HG02852 (cell line): ENCODE results near the gene SMIM3.
"Not testable (repeated sequence)": the region's sequence is repeated elsewhere in the genome, so short reads cannot be mapped to it uniquely, and the experiment has no call there.

Experiments used
- ATAC-seq: cut with Tn5 transposase; IDR thresholded peaks from one replicate; pipeline ENCODE4 v1.9.1; 2021; ENCODE audit warnings: mild to moderate bottlenecking, moderate library complexity; ENCODE audit not compliant: unreplicated experiment

SMIM3 gene

DNA sequence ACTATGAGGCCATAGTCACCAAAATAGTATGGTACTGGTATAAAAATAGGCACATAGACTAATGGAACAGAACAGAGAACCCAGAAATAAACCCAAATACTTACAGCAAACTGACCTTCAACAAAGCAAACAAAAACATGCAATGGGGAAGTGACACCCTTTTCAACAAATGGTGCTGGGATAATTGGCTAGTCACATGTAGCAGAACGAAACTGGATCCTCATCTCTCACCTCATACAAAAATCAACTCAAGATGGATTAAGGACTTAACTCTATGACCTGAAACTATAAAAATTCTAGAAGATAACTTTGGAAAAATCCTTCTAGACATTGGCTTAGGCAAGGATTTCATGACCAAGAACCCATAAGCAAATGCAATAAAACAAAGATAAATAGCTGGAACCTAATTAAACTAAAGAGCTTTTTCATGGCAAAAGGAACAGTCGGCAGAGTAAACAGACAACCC, 14.9 kb downstream of the SMIM3 start:
- not testable (repeated sequence) for ATAC-seq

DNA sequence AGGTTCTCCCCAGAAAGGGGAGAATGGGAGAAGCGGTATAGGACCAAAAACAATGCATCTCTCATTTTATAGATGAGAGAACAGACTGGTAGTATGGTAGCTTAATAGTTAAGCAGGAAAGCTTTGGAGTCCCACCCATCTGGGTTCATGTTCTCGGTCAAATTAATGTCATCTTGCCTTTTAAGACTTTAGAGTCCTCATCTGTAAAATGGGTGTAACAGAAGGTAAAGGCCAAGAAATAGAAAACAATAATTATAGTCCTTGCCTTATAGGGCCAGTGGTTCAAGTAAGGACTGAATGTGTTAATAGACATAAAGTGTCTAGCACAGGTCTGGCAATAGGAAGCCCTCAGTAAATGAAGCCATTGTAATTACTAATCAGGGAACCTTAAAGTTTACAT, 16.4 kb downstream of the SMIM3 start:
- ATAC-seq, result no peak

DNA sequence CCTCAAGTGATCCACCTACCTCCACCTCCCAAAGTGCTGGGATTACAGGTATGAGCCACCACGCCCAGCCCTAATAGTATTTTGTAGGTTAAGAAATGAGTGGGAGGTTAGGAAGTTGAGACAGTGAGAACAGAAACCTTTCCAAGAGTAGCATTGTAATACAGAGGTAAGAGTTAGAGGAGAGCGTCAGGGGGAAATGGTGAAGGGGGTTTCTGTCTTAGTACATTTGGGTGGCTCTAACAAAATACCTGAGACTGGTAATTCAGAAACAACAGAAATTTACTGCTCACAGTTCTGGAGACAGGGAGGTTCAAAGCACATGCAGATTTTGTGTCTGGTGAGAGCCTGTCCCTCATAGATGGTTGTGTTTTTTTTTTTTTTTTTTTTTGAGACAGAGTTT, 18.8 kb downstream of the SMIM3 start:
- no peak for ATAC-seq

DNA sequence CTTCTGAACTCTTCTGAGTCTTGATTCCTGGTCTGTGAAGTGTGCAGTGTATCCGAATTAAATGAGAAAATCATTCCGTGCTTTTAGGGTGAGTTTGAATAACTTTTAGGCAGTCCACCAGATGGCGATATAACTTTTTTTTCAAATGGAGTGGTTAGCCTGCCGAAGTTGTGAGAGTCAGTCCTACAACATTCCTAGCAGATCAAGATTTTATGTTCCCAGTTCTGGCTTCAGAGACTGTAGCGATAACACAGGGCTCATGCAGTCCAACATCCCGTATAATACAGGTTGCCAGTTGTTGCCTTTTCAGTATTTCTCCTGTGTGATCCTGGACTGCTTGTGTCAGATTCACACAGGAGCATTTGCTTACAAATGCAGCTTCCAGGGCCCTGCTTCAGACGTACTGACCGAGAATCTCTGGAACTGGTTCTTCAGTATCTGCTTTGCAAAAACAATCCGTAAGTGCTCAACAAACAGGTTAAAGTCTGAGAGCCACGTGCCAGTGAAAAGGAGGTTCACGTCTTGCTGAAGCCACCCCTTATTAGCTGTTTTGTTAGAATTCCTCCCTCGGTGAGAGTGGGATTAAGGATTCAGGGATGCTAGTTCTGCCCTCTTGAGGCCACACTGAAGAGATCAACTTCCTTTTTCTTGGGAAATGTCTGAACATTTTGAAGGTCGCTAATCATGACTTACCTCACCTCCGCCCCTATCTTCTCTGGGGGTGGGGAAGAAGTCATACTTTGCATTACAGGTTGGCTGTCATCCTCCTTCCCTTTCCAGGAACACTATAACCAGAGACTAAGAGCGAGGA, 22.8 kb downstream of the SMIM3 start:
- peak; percentile 63 for ATAC-seq

DNA sequence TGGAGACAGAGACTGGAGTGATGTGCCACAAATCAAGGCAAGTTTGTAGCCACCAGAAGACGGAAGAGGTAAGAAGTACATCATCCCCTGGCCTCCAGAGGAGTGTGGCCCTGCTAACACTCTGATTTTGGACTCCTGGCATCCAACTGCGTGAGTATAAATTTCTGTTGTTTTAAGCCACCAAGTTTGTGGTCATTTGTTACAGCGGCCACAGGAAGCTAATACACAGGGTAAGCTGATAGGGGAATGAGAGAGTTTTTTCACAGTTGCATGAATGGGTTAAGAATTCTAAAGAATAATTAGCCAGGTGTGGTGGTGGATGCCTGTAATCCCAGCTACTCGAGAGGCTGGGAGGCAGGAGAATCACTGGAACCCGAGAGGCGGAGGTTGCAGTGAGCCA, 25.8 kb downstream of the SMIM3 start:
- no peak for ATAC-seq

DNA sequence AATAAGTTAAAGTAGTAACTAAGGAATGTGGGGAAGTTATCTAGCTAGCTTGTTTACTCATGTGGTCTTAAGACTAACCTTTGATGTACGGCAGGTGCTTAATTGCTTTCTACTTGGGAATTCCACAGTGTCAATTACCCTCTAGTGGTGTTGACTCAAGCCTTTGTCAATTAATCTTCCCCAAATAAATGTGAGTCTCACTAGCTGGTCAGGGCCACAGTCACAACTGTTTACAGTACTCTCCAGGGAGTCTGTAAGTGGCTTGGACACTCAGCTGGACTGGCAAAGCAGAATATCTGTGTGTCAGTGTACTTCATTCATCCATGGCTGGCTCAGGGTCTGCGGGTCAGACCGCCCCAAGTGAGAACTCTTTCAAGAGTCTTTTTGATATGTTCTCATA, 30.8 kb downstream of the SMIM3 start:
- no peak for ATAC-seq

DNA sequence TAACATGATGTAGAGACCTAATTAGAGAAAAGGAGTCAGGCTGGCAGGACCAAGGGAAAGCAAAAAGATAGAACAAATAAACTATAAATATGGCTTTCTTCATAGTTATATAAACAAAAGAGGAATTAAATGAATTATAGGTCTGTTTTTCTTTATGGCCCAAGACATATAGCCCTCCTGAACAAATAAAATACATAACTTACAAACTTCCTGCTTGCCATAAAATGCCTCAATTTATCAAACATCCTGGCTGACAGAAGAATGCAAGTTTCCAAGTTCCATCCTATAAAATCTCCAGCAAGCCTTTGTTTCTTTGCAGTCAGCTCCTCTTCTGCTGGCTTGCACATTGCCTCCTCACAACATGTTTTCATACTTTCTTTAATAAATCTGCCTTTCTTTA, 36.5 kb downstream of the SMIM3 start:
- ATAC-seq, result no peak

DNA sequence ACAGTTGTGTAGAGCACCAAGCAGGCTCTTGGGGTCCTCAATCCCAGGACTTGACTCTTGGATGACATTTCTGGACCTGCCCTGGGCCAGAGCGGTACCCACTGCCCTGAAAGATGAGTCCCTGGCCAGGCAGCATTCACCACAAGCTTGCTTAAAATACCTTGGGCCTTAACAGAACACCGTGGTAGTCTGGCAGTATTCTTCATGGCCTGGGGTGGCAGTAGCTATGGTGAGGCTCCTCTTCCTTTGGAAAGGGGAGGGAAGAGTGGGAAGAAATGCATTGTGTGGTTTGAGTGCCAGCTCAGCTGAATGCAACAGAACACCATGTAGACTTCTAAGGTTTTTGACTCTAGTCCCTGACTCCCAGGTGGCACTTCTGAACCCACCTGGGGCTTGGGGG, 38.4 kb downstream of the SMIM3 start:
- ATAC-seq, result no peak

DNA sequence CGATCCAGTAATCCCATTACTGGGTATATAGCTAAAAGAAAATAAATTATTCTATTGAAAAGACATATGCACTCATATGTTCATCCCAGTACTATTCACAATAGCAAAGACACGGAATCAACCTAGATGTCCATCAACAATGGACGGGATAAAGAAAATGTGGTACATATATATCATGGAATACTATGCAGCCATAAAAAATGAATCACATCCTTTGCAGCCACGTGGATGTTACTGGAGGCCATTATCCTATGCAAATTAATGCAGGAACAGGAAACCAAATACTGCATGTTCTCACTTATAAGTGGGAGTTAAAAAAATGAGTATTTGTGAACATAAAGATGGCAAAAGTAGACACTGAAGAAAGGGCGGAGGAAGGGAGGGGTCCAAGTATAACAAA, 51.2 kb downstream of the SMIM3 start:
- ATAC-seq, result no peak

DNA sequence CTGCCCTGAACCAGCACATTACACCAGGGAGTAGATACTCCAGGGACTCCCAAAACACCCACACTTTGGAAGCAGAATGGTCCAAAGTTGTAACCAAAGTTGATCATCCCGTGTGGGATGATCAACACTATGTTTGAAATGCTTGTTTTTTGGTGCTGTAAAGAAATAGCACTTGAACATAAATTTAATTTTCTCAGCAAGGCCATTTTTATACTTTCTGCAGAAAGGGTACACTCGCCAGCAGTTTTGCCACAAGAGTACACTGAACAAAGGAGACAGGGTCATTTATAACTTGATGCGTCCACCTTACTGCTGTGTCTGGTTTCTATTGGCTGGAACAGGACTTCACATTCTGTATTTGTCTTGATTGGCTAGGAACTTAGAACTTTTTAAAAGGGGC, 53.3 kb downstream of the SMIM3 start:
- ATAC-seq, result not testable (repeated sequence)

DNA sequence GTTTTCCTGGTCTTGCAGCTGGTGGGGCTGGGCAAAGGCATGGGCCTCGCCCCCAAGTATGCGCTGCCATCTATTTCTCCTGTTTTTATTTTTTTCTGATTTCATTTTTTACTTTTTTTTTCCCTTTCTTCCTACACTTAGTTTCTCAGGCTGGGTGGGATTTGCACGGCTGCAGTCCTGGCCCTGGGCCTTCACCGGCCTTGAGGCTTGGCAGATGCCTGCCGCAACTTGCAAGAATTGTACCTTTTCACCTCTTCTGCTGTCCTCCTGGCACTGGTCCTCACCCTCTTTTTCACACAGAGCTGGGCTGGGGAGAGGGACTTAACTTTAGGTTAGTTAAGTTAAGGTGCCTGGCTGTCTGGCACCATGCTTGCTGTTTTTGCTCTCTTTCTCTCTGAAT, 57.5 kb downstream of the SMIM3 start:
- ATAC-seq, result no peak

DNA sequence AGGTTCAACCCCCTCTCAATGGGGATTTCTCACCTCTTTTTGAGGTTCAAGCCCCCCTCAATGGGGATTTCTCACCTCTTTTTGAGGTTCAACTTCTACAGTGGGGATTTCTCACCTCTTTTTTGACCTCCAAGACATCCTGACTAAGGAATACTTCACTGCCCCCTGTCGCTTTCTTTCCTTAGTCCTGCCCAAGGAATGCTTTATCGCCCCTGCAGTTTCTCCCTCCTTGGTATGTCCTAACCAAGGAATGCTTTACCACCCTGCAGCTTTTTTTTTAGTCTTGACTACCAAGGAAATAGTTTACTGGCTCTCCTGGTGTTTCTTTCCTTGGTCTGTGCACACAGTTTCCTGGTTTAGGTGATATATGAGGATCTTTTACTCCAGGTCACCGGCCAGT, 58.1 kb downstream of the SMIM3 start:
- ATAC-seq, result no peak

DNA sequence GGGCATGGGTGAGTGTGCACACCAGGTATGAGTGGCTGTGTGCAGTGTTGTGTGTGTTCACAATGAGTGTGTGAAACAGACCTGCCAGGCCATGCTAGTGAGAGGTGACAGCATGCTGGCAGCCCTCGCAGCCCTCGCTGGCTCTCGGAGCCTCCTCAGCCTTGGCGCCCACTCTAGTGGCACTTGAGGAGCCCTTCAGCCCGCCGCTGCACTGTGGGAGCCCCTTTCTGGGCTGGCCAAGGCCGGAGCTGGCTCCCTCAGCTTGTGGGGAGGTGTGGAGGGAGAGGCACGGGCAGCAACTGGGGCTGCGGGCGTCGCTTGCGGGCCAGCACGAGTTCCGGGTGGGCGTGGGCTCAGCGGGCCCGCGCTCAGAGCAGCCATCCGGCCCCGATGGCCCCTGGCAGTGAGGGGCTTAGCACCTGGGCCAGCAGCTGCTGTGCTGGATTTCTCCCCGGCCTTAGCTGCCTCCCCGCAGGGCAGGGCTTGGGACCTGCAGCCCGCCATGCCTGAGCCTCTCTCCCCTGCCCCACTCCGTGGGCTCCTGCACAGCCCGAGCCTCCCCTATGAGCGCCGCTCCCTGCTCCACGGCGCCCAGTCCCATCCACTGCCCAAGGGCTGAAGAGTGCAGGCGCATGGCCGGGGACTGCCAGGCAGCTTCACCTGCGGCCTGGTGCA, 66.8 kb downstream of the SMIM3 start:
- ATAC-seq, result not testable (repeated sequence)

DNA sequence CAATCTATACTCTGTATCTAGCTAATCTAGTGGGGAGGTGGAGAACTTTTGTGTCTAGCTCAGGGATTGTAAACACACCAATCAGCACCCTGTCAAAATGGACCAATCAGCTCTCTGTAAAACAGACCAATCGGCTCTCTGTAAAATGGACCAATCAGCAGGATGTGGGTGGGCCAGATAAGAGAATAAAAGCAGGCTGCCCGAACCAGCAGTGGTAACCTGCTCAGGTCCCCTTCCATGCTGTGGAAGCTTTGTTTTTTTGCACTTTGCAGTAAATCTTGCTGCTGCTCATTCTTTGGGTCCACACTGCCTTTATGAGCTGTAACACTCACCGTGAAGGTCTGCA, 67.7 kb downstream of the SMIM3 start, which contains the start of gene IRGM:
IRGM (plus strand) TSS at position 214 of the 346 bp plus-strand sequence. CDS start 1,603 bp downstream, outside the sequence.
- ATAC-seq, result not testable (repeated sequence)
